Calu3 (cell line): ENCODE results near the gene KAZN. TPM values are rescaled to one million over a fixed set of nuclear protein-coding genes. Genes with fewer than 3 reads are reported as not detected.

Experiments used
- BruUV-seq: library from RNA; stranded (reverse); fragments of 400-500 nt; replicated peaks from 2 replicates; lab custom pipeline; 2021; lab: Mats Ljungman, UMichigan
- CTCF ChIA-PET: fragments of 300-600 bp; sonication (Branson Sonifier 250); formaldehyde crosslinking; loops from one replicate; lab custom pipeline; 2022; ENCODE audit warnings: antibody characterized with exemption; lab: Charles Lee
- DNase-seq: peaks from one replicate; pipeline ENCODE4 v3.0.0; 2022
- H3K27ac Mint-ChIP-seq: one replicate; pipeline ENCODE4 v1.8.0; 2022; ENCODE audit warnings: mixed read lengths; ENCODE audit not compliant: unreplicated experiment
- H3K27me3 Mint-ChIP-seq: one replicate; pipeline ENCODE4 v1.8.0; 2022; ENCODE audit warnings: mixed read lengths; ENCODE audit not compliant: unreplicated experiment
- H3K36me3 Mint-ChIP-seq: one replicate; pipeline ENCODE4 v1.8.0; 2022; ENCODE audit warnings: mild to moderate bottlenecking, moderate library complexity, mixed read lengths; ENCODE audit not compliant: insufficient read depth, unreplicated experiment
- H3K4me1 Mint-ChIP-seq: one replicate; pipeline ENCODE4 v1.8.0; 2022; ENCODE audit warnings: mild to moderate bottlenecking, low read depth, mixed read lengths; ENCODE audit not compliant: unreplicated experiment
- H3K4me3 Mint-ChIP-seq: one replicate; pipeline ENCODE4 v1.8.0; 2022; ENCODE audit warnings: mild to moderate bottlenecking, low read depth, moderate library complexity, mixed read lengths; ENCODE audit not compliant: unreplicated experiment
- H3K9me3 Mint-ChIP-seq: one replicate; pipeline ENCODE4 v1.8.0; 2022; ENCODE audit warnings: low read depth, mixed read lengths; ENCODE audit not compliant: unreplicated experiment
- CTCF ChIP-seq: fragments of 200-600 bp; IDR thresholded peaks from one replicate; pipeline ENCODE4 v1.8.0; 2022; ENCODE audit warnings: antibody characterized with exemption; ENCODE audit not compliant: unreplicated experiment
- intact Hi-C: fragments of 100-400 bp; cut with micrococcal nuclease; formaldehyde crosslinking; loops from one replicate; pipeline ENCODE4 v1.10.0; 2022; ENCODE audit not compliant: unreplicated experiment
- total RNA-seq: library from RNA; stranded (reverse); gene quantifications from 2 replicates; pipeline ENCODE4 v1.2.3, GENCODE V29; 2022

KAZN gene
- total RNA-seq, 1 experiment from 2014 or later = 3.6 TPM

DNA sequence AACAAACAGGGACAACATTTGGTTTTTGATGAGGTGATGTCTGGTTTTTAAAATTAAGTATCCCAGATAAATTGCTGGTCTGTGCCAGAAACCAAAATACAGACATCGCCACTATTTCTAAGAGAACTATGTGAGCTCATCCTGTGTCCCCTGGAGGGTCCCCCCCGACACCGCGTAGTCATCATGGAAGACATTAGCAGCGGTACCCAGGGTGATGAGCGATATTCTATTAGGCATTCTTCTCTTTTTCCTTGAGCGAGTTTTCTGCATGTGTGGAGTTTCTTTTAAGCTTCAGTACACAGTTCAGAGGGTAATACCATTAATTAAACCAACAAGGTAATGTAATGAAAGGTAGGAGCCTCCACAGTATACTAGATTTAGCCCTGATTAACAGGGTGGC lies 26.5 kb downstream of the KAZN start:
- CTCF ChIA-PET = no interaction called here
- TF ChIP-seq CTCF = no peak
- no peak overlapping the region for H3K4me3 Mint-ChIP-seq
- DNase-seq = no peak
- H3K36me3 Mint-ChIP-seq = no peaks in the 10 kb centered on the region
- H3K27ac Mint-ChIP-seq = no peak overlapping the region
- H3K9me3 Mint-ChIP-seq = peaks cover 3% of the 10 kb centered on the region
- intact Hi-C loops = no loop called here
- H3K27me3 Mint-ChIP-seq = no peaks in the 10 kb centered on the region
- H3K4me1 Mint-ChIP-seq = no peaks in the 10 kb centered on the region
- BruUV-seq = no TSS peak

DNA sequence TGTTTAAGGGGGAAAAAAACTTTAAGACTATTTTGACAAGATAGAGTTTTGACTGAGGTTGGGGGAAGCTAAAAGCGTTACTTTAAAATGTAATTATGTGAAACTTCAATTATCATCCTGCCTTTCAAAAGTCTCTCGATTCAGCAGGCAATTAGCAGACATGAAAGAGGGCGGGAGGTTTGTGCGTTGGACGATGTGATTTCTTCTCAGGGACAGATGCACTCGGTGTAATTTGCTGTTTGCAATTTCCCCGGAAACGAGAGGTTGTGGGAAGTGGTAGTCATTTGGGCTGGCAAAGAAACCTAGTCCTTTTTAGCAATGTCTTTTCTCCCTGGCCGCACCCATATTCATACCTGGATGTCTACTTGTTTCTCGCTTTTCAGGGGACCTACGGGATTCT lies 27.1 kb downstream of the KAZN start:
- peaks cover 3% of the 10 kb centered on the region for H3K9me3 Mint-ChIP-seq

DNA sequence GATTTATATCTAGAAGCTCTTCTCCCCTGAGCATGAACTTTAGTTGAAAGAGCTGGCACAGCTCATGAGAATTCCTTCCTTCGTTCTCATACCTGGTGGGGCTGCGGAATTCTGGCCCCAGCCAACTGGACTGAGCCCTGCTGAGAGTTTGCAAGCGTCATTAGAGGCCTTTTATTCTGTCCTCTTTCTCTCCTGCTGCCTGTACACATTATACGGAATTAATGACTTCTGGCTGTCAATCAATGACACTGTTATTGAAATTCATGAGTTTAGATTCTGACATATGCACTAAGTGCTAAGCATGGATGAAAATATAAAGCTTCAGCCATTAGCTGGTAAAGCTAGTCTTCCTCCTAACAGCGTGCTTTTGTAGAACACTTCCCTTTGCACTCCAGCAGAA lies 27.5 kb downstream of the KAZN start:
- intact Hi-C loops = no loop called here
- H3K4me1 Mint-ChIP-seq = no peaks in the 10 kb centered on the region
- H3K9me3 Mint-ChIP-seq = peaks cover 3% of the 10 kb centered on the region

More for the DNA sequence above, 27.1 kb downstream of the KAZN start:
- no peaks in the 10 kb centered on the region for H3K4me1 Mint-ChIP-seq
- TF ChIP-seq CTCF = no peak
- DNase-seq = no peak
- H3K27me3 Mint-ChIP-seq = no peaks in the 10 kb centered on the region
- H3K36me3 Mint-ChIP-seq = no peaks in the 10 kb centered on the region
- no TSS peak for BruUV-seq
- no peak overlapping the region for H3K27ac Mint-ChIP-seq
- H3K4me3 Mint-ChIP-seq = no peak overlapping the region
- CTCF ChIA-PET = no interaction called here
- intact Hi-C loops = no loop called here

DNA sequence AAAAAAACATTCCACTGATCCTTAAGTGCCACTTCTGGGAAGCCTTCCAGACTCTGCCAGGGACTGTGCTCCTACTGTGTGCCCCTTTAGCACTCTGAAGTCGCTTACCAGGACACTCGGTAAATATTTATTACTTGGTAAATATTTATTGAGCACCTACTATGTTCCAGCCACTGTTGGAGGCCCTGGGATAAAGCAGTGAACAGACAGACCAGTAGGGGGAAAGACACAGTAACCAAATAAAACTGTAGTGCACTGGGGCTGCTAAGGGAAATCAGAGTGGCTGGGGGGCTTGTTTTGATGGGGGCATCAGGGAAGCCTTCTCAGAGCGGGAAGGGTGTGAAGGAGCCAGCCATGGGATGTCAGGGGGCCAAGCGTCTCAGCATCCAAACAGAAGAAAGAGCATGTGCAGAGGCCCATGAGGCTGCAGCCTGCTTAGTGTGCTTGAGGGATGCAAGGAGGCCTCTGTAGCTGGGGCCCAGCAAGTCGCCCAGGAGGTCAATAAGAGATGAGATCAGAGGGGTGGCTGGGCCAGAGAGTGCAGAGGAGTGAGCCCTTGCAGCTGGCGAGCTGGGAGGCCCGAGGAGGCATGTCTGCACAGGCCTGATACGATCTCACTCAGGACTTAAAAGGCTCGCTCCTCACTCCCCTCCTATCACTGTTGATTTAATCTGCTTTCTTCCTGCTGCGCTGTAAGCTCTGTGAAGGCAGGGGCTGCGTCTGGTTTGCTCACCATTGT lies 28.6 kb downstream of the KAZN start:
- Mint-ChIP-seq H3K27ac (no peak overlapping the region), H3K9me3 (peaks cover 3% of the 10 kb centered on the region), H3K27me3 (no peaks in the 10 kb centered on the region), H3K4me3 (no peak overlapping the region), H3K4me1 (no peaks in the 10 kb centered on the region), H3K36me3 (no peaks in the 10 kb centered on the region)
- no peak for DNase-seq
- CTCF ChIA-PET = interaction anchor here (0.5 kb wide), 1 partner anchor 414 kb away, joined by 4 read pairs; no protein-coding TSS in a partner anchor
- TF ChIP-seq CTCF = no peak
- intact Hi-C loops = no loop called here
- no TSS peak for BruUV-seq

More for the DNA sequence above, 27.5 kb downstream of the KAZN start:
- H3K27me3 Mint-ChIP-seq = no peaks in the 10 kb centered on the region
- no peak for TF ChIP-seq CTCF
- H3K36me3 Mint-ChIP-seq = no peaks in the 10 kb centered on the region
- DNase-seq = no peak
- no peak overlapping the region for H3K27ac Mint-ChIP-seq
- BruUV-seq = no TSS peak
- CTCF ChIA-PET = no interaction called here
- no peak overlapping the region for H3K4me3 Mint-ChIP-seq
